HuH-7 (cell line): ENCODE measurements around the gene GDNF.

ENCODE experiments used
- DNase-seq: peaks from one replicate; pipeline ENCODE4 v3.0.0; 2011; ENCODE audit warnings: low spot score

The GDNF gene

DNA sequence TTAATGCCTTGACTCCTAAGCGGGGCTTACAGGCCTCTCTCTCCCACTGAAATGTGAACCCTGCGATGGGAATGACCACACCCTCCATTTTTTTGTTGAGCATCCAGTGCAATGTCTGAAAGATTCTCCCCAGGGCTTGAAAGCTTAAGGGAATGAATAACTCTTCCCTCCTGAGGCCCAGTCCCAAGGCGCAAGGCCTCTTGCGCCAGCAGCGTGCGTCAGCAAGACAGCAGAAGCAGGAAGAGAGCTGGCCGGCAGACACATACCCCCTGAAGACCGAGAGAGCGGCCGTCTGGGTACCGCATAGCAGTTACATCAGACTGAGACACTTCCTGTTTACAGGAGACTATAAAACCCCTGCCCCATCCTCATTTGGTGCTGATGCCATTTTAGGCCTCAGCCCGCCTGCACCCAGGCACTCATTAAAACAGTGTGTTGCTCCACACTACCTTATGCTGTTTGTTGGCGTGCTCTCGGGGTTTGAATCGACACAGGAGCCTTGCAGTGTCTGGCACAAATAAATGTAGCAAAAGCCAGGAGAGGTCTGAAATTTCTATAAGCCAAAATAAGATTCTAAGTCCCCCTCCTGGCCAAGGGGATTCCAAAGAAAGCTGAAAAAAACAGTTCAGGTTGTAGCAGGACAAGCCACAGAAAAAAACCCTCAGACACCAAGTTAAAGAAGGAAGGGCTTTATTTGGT, 62.3 kb downstream of the GDNF start:
- no peak for DNase-seq

DNA sequence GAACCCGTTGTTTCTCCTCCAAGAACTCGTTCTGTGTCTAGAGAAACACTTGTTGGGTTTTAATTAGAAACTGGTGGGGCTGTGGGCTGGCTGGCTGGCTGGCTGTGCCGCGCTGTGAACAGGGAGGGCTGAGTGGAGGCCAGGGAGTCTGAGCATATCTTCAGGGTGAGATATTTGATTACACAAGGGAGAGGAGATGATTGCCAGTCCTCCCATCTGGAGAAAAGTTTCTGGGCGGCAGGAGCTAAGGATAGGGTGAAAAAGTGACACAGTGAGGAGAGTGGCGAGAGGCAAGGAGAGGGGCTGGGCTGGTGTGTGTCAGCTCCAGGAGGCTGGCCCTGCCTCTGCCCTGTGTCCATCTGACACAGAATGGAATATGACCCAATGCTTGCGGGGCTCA, 63.0 kb downstream of the GDNF start:
- no peak for DNase-seq

DNA sequence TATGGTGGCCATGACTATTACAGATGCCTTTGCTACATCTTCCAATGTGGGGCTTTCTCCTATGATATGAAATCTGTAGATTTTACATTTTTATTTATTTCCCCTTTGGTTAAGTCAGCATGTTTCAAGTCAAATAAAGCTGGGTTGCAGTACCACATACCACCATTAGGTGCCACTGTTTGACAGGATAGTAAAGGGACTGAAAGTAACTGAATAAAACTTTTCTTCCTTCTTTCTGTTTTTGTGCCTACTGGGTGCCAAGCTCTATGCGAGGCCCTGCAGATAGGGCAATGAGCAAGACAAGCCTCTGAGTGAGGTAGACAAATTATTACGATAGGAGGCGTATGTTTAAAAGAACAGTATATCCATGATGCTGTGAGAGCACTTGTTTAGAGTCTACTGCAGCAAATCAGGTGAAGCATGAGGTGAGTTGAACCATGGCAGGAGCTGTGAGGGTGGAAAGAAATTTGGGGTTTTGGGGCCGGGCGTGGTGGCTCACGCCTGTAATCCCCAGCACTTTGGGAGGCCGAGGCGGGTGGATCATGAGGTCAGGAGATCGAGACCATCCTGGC, 64.8 kb downstream of the GDNF start:
- no peak for DNase-seq

DNA sequence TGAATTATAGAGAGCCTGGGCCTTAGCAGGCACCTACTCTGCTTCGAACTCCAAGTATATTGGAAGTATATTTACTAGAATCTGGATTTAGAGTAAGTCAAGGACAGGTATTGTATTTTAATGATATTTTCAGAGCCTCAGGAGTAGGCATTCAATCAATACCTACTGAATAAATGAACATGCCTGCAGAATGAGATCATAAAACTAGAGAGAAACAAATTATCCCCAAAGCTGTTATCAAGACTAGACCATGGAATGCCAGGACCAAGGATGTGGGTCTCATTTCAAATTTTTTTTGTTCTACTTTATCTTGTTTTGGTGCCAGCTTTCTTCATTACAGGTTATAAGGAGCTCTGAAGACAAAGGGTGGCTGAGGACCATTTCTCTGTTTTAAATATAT, 66.0 kb downstream of the GDNF start:
- DNase-seq = no peak

DNA sequence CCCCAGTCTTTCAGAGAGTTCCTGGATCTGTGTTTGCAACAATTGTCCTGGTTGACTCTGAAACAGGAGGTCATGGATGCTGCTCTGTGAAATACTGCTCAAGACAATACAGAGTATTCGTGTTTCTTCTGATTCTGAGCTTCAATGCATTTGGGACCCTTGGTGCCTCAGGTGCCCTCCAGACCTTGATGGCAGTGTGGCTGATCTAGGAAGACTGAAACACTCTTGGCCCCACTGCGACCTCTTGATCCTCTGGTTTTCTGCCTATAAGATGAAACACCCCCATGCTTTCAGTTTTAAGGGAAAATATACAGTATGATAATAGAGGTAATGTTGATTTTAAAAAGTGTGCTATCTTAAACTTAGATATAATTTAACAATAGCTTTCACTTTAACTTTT, 67.6 kb downstream of the GDNF start:
- no peak for DNase-seq

DNA sequence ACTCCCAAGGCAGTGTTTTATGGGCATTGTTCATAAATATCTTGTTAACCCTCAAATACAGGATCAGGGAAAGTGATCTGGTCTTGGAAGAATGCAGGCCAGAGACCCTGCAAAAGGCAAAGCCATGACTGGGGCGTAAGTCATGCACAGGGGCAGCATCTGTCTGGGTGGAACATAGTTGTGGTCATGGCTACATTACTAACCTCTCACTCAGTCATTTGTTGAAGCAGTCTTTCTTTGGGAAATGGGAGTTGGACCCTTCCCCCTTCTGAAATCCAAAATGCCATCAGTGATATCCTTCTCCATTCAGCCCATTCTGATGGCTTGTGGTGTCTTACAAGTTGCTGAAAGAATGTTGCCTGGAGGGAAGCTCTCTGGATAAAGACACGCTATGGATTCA, 68.1 kb downstream of the GDNF start:
- no peak for DNase-seq

DNA sequence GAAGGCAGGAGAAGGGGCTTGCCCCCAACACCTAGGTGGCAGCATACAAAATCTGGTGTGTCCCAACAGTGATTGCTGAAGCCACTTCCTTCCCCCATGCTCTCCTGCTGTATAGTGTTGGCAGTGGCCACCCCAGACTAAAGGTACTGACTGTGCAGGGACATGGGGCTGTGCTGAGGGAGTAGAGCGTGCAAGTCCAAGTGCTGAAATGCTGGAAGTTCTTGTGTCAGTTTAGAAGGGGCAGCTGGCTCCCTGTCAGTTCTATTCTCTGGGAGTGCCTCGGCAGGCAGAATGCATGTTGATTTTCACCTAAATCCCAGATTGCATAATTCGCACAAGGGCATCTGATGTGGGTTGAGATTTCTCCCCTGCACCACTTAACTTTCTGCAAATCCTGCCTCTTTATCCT, 68.6 kb downstream of the GDNF start:
- no peak for DNase-seq

DNA sequence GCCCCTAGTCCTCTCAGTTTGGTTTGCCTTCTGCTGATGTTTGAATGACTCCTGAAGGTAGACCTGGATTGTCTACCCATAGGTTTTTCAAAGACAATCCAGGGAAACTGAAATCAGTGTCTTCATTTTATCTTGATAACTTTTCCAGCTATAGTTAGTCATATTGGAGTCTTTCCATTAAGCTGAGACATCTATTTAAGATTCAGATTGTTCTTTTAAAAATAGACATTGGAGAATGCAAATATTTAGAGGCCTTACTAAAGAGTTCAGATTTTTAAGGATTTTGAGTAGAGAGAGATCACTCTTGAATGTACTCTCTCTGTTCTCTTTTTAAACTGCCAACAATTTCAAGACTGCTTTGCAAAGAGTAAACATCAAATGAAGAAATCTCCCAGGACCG, 69.1 kb downstream of the GDNF start:
- DNase-seq = no peak

DNA sequence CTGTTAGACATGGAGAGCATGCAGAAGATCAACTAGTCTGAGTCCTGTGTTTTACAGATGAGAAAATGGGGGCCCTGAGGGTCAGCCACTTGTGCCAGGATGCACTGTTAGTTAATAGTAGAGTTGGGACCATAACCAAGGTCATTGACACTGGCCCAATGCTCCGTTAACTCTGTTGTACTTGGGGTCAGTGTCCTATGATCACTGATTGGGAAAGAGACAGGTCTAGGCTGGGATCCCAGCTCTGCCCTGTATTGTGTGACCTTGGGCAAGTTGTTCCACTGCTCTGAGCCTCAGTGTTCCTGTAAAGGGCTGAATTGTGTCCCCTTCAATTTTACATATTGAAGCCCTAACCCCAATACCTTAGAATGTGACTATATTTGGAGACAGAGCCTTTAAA, 70.0 kb downstream of the GDNF start:
- DNase-seq = peak; percentile 32

DNA sequence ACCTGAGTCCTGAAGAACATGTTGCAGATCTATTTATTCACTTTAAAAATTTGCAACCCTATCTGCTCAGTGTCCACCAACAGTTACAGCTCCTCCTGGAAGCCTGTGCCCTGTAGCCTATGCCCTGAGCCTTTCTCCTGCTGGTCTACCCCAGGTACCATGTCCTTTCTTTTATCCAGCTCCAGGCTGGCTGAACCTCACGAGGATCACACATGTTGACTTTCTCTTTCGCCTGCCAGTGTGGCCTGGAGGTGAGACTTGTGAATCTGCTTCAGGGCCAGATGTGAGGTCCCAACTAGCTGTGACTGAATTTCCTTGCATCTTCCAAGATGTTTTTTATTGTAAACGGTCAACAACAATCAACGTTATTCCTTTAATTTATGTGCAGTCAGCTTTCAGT, 70.7 kb downstream of the GDNF start:
- no peak for DNase-seq

DNA sequence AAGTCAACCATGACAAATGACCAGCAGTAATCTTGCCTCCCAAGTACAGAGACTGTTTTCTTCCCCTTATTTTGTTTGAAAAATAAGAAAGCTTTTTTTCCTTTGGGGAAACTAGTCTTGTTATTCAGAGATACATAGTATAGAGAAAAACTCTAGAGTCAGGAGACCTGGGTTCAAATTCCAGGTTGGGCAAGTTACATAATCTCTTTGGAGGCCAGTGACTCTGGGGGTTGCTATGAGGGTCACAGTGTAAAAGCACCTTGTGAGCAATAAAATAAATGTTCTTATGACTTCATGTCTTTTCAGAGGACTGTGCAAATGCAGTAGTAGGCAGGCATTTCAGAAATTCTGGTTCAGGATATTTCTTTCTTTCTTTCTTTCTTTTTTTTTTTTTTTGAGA, 71.5 kb downstream of the GDNF start:
- DNase-seq = no peak

DNA sequence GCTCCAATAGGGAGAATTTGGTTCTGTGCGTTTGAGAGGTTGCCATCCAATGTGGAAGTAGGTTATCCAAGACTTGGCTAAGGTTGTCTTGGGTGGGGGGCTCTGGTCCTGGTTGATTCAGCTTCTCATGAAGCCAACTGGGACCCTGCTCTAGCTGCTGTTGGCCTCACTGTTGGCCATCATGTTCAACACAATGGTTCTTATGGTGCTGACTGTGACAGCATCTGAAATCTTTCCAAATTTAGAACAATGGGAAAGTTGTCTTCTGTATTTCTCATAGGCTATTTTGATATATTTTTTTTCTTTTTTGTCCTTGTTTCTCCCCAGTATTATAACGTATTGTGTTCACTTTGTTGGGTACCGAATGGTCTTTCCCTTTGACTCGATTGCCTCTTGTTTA, 71.9 kb downstream of the GDNF start:
- no peak for DNase-seq

DNA sequence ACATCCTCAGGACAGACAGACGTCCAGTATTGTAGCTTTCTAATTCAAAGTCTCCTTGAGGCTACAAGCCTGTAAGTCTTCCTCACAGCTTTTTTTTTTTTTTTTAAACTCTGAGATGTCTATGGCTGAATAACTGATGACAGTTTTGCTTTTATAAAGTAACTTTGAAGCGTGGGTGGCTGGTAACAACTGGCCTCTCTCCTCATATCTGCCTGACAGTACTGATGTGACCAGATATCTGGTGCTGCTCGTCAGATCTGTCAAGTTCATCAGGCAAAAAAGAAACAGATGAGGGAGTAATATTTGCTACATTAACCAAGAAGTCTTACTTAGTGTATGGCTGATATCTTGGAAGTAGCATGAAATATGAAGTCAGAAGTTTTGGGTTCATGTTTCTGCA, 72.6 kb downstream of the GDNF start:
- no peak for DNase-seq
